ENCODE results near the gene WDR89.

WDR89 gene

GRCh38 chr14:63641473-63642228, at the start of gene WDR89:
TSS of gene WDR89 (minus strand) at chr14:63641871. CDS start at chr14:63599942, 41,929 bp downstream.
- DNase-seq (ENCODE audit: low read depth), result peak; percentile 99
- peak; percentile 72 for TF ChIP-seq CTCF (conservative IDR thresholded peaks at IDR 0.05; ENCODE audit: control insufficient read depth, insufficient read depth, low read depth, low read length)
- H3K4me3 ChIP-seq (ENCODE audit: control insufficient read depth, low read depth, low read length), result peak within 1 kb of the TSS; percentile 89

- no peak overlapping the region for H3K4me3 ChIP-seq (ENCODE audit: control insufficient read depth, low read depth, low read length)
- no peak for DNase-seq (ENCODE audit: low read depth)
Observed at GRCh38 chr14:63689132-63689531, 47.5 kb upstream of the WDR89 start.

GRCh38 chr14:63686926-63687325, 45.3 kb upstream of the WDR89 start:
- no peak overlapping the region for H3K4me3 ChIP-seq (ENCODE audit: control insufficient read depth, low read depth, low read length)
- TF ChIP-seq CTCF (conservative IDR thresholded peaks at IDR 0.05; ENCODE audit: control insufficient read depth, insufficient read depth, low read depth, low read length), result no peak
- no peak for DNase-seq (ENCODE audit: low read depth)

More at GRCh38 chr14:63689132-63689531, 47.5 kb upstream of the WDR89 start:
- TF ChIP-seq CTCF (conservative IDR thresholded peaks at IDR 0.05; ENCODE audit: control insufficient read depth, insufficient read depth, low read depth, low read length), result no peak

GRCh38 chr14:63685401-63685800, 43.7 kb upstream of the WDR89 start:
- no peak for DNase-seq (ENCODE audit: low read depth)
- H3K4me3 ChIP-seq (ENCODE audit: control insufficient read depth, low read depth, low read length), result no peak overlapping the region
- no peak for TF ChIP-seq CTCF (conservative IDR thresholded peaks at IDR 0.05; ENCODE audit: control insufficient read depth, insufficient read depth, low read depth, low read length)

GRCh38 chr14:63682727-63683593, 41.3 kb upstream of the WDR89 start:
- TF ChIP-seq CTCF (conservative IDR thresholded peaks at IDR 0.05; ENCODE audit: control insufficient read depth, insufficient read depth, low read depth, low read length), result no peak
- no peak for DNase-seq (ENCODE audit: low read depth)
- no peak overlapping the region for H3K4me3 ChIP-seq (ENCODE audit: control insufficient read depth, low read depth, low read length)

GRCh38 chr14:63678536-63678935, 36.9 kb upstream of the WDR89 start:
- H3K4me3 ChIP-seq (ENCODE audit: control insufficient read depth, low read depth, low read length), result no peak overlapping the region
- no peak for TF ChIP-seq CTCF (conservative IDR thresholded peaks at IDR 0.05; ENCODE audit: control insufficient read depth, insufficient read depth, low read depth, low read length)
- DNase-seq (ENCODE audit: low read depth), result no peak
